ENCODE data around the gene FOXP1.
A peak's percentile ranks its signal among the peaks of the same experiment; 100 is the strongest.

FOXP1 gene

DNA sequence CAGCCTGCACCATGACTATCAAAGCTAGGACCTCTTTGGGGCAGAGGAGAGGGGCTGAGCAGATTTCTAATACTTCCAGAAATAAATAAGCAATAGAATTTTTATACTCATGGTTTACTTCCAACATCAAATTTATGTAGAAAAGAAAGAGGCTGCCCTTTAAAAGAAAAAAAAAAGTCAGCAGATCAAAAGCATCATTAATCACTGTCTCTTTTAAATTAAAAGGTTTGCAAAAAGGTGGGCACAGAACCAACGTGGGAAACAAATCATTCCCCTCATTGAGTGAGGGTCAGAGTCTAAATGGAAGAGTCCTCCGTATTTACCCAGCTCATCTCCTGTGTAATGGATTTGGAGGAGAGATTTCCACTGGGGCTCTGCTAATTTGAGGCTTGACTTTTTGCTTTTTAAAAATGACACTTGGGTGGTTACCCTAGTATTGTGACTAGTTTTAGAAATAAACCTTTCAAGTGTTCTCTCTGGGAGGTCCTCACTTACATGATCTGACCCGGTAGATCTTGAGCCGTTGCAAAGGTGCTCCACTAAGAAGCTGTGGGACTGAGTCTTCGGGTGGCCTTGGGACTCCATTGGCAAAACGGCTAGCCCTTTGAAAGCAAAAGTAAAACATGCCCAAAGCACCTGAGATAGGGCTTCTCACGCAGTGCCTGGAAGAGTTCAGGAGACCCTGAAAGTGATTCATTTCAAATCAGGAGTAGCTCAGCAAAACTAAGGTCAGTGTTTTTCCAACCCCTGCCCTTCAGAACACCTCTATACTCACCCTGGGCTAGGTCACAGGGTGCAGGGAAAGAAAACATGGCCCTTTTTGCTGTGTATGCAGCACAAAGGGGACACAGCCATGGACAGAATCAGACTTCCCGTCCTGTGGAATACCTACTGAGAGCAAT lies 320.9 kb downstream of the FOXP1 start:
- DNase-seq = no peak
- H3K4me3 ChIP-seq (ENCODE audit: low read depth, low read length) = no peak overlapping the region
- H3K27ac ChIP-seq = no peak overlapping the region
- in situ Hi-C loops (cut with HindIII; ENCODE audit: low pct_ligation_motif_present, low sequenced_read_pairs) = no loop called here
- no peaks in the 10 kb centered on the region for H3K27me3 ChIP-seq (replicated peaks)
- no peaks in the 10 kb centered on the region for H3K36me3 ChIP-seq (replicated peaks)
- TF ChIP-seq, protein P1, sequence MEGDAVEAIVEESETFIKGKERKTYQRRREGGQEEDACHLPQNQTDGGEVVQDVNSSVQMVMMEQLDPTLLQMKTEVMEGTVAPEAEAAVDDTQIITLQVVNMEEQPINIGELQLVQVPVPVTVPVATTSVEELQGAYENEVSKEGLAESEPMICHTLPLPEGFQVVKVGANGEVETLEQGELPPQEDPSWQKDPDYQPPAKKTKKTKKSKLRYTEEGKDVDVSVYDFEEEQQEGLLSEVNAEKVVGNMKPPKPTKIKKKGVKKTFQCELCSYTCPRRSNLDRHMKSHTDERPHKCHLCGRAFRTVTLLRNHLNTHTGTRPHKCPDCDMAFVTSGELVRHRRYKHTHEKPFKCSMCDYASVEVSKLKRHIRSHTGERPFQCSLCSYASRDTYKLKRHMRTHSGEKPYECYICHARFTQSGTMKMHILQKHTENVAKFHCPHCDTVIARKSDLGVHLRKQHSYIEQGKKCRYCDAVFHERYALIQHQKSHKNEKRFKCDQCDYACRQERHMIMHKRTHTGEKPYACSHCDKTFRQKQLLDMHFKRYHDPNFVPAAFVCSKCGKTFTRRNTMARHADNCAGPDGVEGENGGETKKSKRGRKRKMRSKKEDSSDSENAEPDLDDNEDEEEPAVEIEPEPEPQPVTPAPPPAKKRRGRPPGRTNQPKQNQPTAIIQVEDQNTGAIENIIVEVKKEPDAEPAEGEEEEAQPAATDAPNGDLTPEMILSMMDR (IDR thresholded peaks at IDR 0.05; ENCODE audit: low read depth, low read length, missing control alignments) = no peak

DNA sequence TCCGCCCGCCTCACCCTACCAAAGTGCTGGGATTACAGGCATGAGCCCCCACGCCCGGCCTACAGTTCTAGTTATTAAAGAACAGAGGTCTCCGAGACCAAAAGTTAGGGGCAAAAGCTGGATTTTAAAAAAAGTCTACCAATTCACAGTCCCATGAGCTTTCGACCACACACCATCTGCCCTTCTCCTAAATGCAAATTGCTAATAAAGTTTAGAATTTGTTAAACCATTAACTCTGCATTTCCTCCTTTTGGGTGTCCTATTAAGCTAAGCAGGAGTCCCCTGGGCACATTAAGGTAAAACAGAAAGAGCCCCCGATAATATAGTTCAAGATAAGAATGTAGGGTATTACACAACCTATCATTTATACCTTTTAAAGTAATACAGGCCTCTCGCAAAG lies 322.7 kb downstream of the FOXP1 start:
- H3K27me3 ChIP-seq (replicated peaks) = no peaks in the 10 kb centered on the region
- no peak overlapping the region for H3K27ac ChIP-seq
- DNase-seq = no peak
- TF ChIP-seq, protein P1 (IDR thresholded peaks at IDR 0.05; ENCODE audit: low read depth, low read length, missing control alignments) = no peak
- in situ Hi-C loops (cut with HindIII; ENCODE audit: low pct_ligation_motif_present, low sequenced_read_pairs) = no loop called here
- no peaks in the 10 kb centered on the region for H3K36me3 ChIP-seq (replicated peaks)
- H3K4me3 ChIP-seq (ENCODE audit: low read depth, low read length) = no peak overlapping the region

DNA sequence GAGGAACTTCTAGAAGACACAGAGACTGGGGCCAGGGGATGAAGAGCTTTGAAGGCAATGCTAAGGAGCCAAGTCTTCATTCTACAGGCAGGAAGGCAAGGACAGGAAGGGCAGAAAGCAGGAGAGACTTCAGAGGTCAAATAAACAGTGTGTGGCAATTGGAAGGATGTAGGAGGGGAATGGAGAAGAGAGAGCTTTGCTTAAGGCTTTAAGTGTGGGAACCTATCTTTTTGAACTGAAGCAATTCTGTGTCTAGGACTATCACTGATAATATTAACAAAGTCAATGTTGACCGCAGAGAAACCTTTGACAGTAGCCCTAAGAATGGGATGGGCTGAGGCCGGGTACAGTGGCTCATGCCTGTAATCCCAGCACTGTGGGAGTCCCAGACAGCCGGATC lies 325.0 kb downstream of the FOXP1 start:
- in situ Hi-C loops (cut with HindIII; ENCODE audit: low pct_ligation_motif_present, low sequenced_read_pairs) = no loop called here
- H3K27ac ChIP-seq = peak overlapping the region; percentile 88
- H3K4me3 ChIP-seq (ENCODE audit: low read depth, low read length) = no peak overlapping the region
- TF ChIP-seq, protein P1 (IDR thresholded peaks at IDR 0.05; ENCODE audit: low read depth, low read length, missing control alignments) = no peak
- peak; percentile 42 for DNase-seq
- H3K27me3 ChIP-seq (replicated peaks) = no peaks in the 10 kb centered on the region
- no peaks in the 10 kb centered on the region for H3K36me3 ChIP-seq (replicated peaks)

DNA sequence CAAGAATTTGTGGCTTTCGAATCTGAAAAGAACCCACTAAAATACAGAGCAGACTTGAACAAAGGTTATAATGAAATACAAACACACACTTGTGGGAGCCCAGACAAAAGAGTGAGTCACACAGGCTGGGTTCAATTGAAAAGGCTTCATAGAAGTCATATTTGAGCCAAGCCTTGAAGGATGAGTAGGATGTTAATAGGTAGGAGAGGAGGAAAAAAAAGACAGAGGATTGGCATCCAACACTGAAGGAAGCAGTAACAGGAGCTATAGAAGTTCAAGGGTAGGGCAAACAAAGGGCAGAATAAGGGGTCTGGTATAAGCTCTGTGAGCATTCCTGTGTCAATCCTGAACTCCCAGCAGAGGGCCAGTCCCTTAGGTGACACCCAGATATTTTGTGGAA lies 325.4 kb downstream of the FOXP1 start:
- in situ Hi-C loops (cut with HindIII; ENCODE audit: low pct_ligation_motif_present, low sequenced_read_pairs) = no loop called here
- peak; percentile 88 for DNase-seq
- no peaks in the 10 kb centered on the region for H3K36me3 ChIP-seq (replicated peaks)

DNA sequence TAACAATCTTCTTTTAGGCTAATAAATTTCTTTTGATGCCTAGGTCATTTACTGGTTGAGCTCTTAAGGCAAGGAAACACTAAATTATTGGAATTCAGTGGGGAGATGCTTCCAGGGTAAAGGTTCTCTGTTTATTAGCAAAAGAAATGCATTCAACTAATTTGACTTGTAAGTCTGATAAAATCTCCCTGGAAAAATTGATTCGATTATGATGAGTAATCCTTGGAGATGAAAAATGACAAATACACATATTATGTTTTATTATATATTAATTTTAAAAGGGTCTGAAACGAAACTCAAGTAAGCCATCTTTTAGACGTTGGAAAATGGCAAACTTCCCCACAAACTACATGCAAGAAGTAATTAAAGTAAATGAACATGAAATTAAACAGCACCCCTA lies 328.0 kb downstream of the FOXP1 start:
- H3K4me3 ChIP-seq (ENCODE audit: low read depth, low read length) = no peak overlapping the region
- in situ Hi-C loops (cut with HindIII; ENCODE audit: low pct_ligation_motif_present, low sequenced_read_pairs) = no loop called here
- DNase-seq = no peak

More for the DNA sequence above, 325.4 kb downstream of the FOXP1 start:
- no peaks in the 10 kb centered on the region for H3K27me3 ChIP-seq (replicated peaks)
- peak overlapping the region; percentile 88 for H3K27ac ChIP-seq
- TF ChIP-seq, protein P1 (IDR thresholded peaks at IDR 0.05; ENCODE audit: low read depth, low read length, missing control alignments) = no peak
- H3K4me3 ChIP-seq (ENCODE audit: low read depth, low read length) = no peak overlapping the region

More for the DNA sequence above, 328.0 kb downstream of the FOXP1 start:
- Histone ChIP-seq H3K27me3 (replicated peaks) (no peaks in the 10 kb centered on the region), H3K36me3 (replicated peaks) (no peaks in the 10 kb centered on the region), H3K27ac (no peak overlapping the region)
- TF ChIP-seq, protein P1 (IDR thresholded peaks at IDR 0.05; ENCODE audit: low read depth, low read length, missing control alignments) = no peak
